Retina (tissue), 1 donor: Measurements from ENCODE around the gene PIGK.

Experiments
- DNase-seq: peaks from one replicate; pipeline ENCODE4 v3.0.0-alpha.2; 2016

The PIGK gene

DNA sequence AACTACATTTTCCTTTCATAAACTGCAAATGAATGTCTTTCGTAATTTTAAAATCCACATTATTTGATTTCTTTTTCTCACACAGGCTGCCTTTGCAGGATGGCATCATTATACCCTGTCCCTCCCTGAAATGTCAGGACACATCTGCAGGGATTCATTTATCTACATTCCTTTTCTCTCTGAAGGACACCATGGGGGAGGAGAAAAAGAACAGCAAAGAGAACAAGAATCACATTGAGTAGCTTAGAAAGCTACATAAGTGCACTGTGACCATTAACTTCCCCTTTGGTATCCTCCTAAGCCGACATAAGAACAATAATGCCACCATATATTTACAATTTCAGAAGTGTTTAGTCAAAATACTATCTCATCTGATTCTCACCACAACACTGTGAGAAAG is 129.5 kb downstream of the PIGK start:
- DNase-seq, result no peak

DNA sequence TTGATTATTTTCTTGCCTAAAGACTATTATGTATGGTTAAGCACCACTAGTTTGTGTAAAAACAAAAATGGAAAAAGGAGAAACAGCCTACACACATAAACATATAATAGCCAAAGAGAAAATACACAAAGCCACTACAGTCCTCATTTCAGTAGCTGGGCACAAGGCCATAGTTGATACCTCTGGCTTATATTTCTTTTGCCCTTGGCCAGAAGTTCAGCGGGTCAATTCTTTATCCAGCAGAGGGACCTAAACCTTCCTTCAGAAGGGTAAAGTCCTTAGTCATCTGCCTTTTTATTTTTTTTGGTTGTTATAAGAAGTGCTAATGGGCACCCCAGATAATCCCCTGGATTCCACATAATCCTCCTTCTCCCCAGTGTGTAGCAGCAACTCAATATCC is 134.1 kb downstream of the PIGK start:
- DNase-seq, result no peak

DNA sequence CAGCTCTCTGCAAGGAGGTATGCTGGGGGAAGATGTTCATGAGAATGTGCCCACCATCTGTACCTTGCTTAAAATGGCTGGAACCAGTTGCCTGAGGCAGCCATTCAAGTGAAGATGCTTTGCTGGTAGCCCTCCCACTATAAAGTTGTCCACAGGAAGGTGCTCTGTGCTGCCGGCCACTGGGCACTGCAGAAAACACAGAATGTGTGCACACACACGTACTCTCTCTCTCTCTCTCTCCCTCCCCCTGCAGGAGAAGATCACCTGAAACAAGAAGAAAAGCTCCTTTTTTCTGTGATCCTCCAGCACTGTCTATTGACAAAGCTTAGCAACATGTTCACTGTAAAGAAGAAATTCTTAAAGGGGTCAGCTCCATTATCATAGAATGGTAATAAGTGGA is 134.8 kb downstream of the PIGK start:
- DNase-seq, result no peak

DNA sequence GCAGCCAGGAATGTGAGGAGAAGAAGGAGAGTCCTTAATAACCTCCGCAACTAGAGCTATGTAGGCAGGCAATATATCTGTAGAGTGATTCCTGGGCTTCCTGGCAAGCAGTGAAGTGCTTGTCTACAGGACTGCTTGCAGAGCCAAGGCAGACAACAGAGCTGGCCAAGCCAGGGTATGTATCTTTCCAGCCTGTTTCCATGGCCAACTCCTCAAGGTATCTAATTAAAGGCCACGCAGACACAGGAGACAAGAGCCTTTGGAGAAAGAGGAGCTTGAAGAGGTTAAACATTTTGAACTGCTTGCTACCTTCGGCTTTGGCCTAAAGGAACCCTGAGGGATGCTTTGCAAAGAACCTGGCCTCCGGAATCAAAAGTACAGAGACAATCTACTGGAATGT is 137.4 kb downstream of the PIGK start:
- no peak for DNase-seq

DNA sequence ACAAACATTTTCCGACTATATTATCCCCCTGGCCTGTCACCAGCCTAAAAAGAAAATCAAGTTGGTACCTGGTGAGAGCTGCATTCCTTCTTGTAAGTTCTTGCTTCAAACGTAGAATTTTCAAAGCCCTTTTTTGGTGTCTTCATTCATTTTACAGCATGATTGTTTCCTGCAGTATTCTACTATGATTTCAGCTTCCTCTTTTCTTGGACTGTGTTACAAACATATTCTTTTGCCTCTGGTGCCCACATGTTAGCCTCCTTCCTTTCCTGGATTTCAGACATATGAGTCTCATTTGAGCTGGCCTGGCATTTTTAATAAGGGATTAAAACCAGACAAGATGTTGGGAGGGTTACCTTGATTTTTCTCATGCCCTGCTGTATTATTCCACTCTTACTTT is 142.5 kb downstream of the PIGK start:
- DNase-seq, result no peak

DNA sequence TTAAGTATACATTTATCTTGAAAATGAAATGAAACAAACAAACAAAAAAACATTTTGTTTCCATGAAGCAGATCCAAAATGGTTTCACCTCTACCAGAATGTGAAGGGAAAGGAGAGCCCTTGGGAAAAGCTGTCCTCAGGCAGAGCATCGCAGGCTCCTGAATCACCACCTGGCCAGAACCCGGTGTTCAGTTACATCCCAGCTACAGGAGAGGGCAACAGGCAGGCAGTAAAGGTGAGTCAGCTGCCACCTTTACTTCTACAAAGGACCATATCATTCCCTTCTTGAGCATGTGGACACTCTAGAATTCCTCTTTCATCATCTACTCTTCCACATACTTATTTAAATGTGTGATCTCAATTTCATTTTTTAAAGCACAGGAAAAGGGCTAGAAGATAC is 151.2 kb downstream of the PIGK start:
- no peak for DNase-seq

DNA sequence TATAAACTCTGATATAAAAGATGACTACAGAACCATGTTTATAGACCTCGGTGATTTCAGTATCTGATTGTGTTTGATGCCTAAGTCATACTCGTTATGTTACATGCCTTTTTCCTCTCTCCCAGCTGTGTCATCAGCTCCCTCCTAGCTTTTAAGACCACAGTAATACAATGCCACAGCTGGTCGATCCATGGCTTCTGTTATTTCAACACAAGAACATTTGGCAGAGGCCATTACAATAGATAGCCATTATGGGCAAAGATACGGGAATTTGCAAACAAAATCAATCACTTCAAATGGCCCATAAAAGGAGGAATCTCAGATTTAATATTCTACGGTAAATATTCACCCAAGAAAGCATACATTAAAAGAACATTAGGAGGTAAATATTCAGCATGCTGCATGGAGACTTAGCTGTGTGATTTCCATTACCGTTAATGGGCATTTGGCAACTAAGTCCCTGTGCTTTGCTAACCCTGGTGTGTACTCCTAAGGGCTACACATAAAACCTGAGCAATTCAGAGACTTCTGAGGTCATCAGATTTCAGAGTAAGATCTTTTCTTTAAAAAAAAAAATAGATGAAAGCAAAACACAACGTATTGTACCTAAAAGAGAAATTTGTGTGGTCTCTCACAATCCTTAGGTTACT is 153.4 kb downstream of the PIGK start:
- no peak for DNase-seq

DNA sequence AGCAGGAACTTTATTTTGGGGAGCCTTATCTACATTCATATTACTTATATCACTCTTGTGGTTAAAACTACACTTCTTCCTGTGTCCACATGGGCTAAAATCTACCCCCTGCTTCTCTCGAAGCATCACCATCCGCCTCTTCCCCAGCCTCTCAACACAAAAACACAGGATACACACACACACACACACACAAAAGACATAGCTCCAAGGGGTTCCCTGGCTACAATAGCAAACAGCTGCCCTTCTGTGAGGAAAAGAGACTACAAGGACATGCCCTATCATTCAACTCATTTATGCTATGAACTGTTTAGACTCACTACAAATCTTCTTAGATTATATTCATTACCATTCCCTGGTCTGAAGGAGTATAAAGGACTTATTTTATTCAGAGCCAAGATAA is 155.0 kb downstream of the PIGK start:
- DNase-seq, result no peak

DNA sequence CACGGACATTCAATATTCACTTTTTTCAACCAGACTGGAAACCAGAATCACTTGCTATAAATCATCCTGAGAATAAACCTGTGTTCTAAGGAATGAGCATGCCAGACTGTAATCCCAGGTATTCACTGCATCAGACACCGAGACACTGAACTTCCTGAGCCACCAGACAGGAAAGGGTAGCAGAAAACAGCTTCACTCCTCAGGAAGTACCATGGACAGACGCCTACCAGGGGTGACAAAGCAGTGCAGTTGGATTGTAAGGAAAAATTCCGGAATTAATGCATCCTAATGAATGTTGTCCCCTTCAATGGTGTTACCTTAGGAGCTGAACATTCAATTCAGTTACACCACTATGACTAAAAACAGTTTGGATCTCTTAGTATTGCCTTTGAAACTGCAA is 156.1 kb downstream of the PIGK start:
- DNase-seq, result no peak

DNA sequence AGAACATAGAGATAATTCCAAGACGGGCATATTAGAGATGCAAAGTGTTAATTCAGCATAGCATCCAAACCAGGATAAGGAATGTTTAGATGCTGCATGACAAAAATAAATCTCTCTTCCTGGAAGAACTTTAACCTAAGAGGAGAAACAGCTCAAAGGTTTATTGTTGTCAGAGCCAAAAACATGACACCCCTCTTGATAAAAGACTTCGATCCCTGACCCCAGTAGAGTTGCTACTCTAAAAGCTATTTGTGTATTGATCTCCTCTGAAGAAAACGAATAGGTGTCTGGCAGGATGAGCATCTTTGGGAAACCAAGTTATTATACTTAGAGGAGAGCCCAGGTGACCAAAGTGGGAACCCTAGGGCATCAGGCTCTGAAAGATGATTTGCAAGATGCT is 158.1 kb downstream of the PIGK start:
- no peak for DNase-seq

DNA sequence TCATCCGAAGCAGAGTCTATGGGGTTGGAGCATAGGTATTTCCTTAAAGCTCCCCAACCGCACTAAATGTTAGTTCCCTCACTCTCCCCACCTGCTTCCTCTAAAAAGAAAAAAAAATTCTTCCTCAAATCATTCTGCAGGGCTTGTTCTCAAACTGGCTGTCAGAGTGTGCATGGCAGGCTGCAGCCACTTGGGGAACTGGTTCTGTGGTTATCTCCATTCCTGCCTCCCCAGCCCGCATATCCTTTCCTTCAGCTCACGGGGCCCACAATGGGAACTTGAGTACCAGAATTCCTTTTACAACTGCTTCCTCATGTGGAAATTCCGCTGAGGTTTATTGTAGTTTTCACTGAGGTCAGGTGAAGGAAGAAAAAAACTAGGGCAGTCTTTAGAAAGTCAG is 159.2 kb downstream of the PIGK start:
- DNase-seq, result no peak

DNA sequence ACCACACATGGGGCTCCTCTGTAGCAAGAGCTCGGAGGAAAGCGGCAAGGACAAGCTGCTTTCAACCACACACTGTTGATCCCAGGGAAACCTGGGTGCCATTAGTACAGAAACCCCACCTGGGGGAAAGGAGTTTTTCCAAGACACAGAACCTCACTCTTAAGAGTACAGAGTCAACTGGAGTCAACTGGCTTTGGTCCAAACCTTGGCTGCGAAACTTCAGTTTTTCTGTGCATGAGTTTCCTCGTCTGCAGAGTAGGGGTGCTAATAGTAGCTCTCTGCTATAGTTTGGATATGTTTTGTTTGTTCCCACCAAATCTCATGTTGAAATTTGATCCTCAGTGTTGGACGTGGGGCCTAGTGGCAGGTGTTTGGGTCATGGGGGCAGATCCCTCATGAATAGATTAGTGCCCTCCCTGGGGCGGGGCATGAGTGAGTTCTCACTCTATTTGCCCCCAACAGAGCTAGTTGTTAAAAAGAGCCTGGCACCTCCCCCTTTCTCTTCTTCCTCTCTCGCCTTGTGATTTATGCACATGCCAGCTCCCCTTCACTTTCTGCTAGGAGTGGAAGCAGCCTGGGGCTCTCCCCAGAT is 161.1 kb downstream of the PIGK start:
- DNase-seq, result no peak

DNA sequence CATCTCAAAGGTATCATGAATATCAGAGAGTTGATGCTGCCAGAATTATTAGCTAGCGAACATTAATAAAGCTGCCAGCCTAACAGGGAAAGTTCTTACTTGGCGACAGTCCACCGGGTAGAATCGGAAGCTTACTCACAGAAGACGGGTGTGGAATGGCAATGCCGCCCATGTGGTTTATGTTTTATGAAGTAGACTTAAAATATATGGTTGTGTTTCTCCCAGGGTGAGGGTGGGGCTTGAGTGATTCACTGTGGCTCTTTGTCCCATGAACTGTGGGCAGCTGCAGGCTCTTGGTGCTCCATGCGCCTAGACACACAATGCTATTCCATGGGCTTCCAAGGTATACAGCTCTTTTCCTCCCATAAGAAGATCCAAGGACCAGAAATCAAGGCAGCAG is 162.7 kb downstream of the PIGK start:
- no peak for DNase-seq

DNA sequence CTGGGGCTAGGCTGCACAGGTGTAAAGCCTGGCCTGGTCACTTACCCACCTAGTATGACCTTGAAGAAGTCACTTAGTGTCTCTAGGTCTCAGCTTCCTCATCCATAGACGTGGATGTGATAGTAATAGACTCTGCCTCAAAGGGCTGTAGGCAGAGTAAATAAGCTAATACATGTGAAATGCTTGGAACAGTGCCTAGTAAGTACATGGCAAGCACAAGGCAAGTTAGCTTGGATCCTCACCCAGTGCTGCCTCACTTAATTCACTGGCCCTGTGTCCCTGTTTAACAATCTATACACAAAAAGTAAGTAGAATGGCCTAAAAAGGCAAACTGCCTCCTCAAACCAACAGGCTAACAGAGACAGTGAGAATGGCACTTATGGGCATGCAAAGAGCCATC is 167.8 kb downstream of the PIGK start:
- DNase-seq, result no peak

DNA sequence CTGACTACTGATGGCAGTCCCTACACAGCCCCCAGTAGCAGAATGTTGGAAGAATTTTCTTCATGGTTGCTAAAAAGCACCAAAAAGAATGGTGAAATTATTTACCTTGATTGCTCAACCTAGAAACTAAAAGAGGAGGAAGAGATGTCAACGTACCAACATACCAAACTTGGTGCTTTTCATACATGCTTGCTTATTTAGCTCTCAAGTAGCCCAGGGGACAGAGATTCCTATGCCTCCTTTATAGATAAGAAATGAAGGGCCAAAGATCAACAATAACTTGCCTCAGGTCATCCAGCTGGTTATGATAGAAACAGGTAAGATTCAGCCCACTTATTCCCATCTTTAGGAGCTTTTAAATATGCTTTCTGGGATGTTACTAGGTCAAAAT is 170.6 kb downstream of the PIGK start:
- no peak for DNase-seq

DNA sequence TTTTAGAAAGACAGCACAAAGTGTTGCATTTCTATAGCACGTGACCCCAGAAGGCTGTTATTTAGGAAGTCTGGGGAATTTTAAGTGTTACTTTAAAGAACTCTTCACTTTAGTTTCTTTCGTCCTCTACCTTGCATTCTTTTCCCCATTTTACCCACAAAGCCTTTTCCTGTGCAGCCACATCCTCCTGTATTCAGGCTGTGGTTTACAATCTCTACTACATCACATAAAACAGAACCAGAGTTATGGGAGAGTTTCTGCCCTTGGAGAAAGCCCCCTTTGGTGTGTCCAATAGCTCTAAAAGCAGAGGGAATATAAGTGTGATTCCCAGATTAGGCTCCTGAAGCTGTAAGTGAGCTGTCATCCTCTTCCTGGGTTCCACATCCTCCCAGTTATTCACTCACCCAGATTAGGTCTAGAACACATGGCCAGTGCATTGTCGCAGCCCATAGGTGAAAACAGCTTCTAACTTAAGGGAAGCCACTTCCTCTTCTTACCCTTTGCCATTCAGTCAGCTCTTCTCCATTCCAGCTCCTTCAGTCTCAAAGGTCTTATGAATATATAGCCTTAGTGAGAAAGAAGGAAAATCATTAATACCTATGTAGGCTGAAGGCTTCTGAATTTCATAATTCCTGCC is 171.1 kb downstream of the PIGK start:
- no peak for DNase-seq

DNA sequence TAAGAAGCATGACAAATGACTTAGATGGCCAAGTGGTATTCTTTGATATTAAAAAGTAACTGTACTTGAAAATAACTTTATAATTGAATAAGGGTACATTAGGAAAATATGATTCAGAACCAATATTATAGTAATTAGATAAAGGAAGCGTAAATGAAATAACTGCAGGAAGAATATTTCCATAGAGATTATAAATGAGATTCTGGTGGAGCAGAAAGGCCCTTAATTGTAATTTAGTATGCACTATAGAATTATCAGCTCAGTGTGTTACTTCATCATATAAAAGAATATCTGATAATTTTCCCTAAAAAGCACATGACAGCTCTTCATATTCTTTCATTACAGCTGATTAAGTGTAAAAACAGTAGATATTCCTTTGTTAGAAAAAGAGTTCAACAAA is 171.7 kb downstream of the PIGK start:
- DNase-seq, result no peak

DNA sequence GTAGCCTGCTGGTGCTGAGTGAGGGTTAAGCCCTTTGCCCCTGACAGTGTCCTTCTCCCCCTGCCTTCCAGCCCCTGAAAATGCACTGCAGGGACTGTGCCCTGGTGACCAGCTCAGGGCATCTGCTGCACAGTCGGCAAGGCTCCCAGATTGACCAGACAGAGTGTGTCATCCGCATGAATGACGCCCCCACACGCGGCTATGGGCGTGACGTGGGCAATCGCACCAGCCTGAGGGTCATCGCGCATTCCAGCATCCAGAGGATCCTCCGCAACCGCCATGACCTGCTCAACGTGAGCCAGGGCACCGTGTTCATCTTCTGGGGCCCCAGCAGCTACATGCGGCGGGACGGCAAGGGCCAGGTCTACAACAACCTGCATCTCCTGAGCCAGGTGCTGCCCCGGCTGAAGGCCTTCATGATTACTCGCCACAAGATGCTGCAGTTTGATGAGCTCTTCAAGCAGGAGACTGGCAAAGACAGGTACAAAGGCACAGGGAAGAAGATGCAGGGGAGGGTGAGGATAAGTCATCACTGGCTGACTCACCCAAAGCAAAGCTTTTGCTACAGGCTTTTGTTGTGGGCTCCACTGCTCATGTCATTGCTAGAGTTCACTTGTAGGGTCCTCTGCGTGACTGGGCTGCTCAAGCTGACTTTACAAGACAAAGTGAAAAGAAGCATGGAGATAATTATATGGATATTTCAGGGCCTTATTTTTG is 174.9 kb downstream of the PIGK start:
- no peak for DNase-seq

DNA sequence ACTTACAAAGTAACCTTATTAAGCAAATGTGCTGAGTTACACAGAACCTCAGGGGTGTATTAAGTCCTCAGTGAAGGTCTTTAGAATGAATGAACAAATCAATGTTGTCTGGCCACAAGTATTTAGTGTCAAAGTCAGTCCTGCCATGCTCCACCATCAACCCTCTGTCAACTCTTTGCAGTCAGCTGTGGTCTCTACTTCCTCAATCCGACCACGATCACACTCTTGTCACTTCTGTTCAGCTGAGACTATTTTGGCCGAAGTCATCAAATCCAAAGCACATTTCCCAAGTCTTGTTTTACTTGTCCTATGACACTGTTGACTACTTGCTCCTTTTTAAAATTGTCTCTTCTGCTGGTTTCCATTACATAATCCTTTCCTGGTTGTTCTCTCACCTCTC is 178.4 kb downstream of the PIGK start:
- no peak for DNase-seq

DNA sequence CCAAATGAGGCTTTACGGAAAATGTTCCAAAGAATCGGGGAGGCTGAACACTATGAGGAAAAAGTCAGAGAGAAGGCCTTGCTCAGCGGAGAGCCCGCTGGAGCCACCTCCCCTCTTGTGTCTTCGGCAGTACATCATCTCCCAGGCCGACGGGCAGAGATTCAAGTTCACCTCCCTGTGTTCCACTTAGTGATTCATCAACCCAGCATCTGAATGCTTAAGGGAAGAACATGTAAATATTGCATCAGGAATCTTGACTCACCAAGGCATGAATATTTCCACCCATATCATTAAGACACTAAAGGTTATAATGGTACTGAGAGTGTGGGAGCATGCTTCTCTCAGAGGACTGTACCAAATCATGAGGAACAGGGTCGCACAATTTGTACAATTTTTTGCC is 179.5 kb downstream of the PIGK start:
- DNase-seq, result no peak

DNA sequence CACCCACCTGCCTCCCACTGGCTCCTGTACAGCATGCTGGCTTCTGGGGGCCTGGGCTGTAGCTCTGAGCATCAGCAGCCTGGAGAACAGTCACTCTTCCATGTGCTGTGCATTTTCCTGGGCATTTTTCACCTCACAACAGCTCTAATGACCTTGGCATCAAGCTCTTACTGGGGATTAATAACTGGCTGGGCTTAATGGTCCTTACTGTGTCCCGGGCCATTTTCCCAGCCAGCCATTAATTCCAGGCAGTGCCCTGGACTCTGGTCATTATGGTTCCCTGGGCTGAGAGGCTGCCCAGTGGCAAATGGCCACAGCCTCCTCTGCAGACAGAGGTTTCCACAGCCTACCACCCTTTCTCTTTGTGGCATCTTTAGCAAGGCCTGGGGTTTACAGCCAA is 180.1 kb downstream of the PIGK start:
- no peak for DNase-seq
